Neural progenitor cell (in vitro differentiated cells): ENCODE results near the gene MED14. TPM values are rescaled to one million over a fixed set of nuclear protein-coding genes. Genes with fewer than 3 reads are reported as not detected.

ENCODE experiments used
- DNase-seq: peaks from one replicate; pipeline ENCODE4 v3.0.0-alpha.2; 2016; ENCODE audit warnings: low spot score
- H2AFZ ChIP-seq: fragments of 200-600 bp; sonication (generic); replicated peaks from 2 replicates; pipeline ENCODE4 v1.6.1; 2016; ENCODE audit warnings: antibody characterized with exemption
- H3F3A ChIP-seq: fragments of 200-600 bp; sonication (generic); 2 replicates; pipeline ENCODE4 v1.6.1; 2016; ENCODE audit warnings: antibody characterized with exemption, low read depth
- H3K27ac ChIP-seq: fragments of 200-600 bp; sonication (generic); 2 replicates; pipeline ENCODE4 v1.5.1; 2016; ENCODE audit warnings: mild to moderate bottlenecking
- H3K27me3 ChIP-seq: fragments of 200-600 bp; sonication (generic); 2 replicates; pipeline ENCODE4 v1.6.1; 2016; ENCODE audit warnings: mild to moderate bottlenecking, moderate library complexity
- H3K36me3 ChIP-seq: fragments of 200-600 bp; sonication (generic); 2 replicates; pipeline ENCODE4 v1.5.1; 2016
- H3K4me1 ChIP-seq: fragments of 200-600 bp; sonication (generic); 2 replicates; pipeline ENCODE4 v1.6.1; 2016; ENCODE audit warnings: mixed run types
- H3K4me2 ChIP-seq: fragments of 200-600 bp; sonication (generic); 2 replicates; pipeline ENCODE4 v1.6.1; 2016
- H3K4me3 ChIP-seq: fragments of 200-600 bp; sonication (generic); 2 replicates; pipeline ENCODE4 v1.5.1; 2016
- H3K79me2 ChIP-seq: fragments of 200-600 bp; sonication (generic); 2 replicates; pipeline ENCODE4 v1.6.1; 2016; ENCODE audit warnings: low read depth
- H3K9ac ChIP-seq: fragments of 200-600 bp; sonication (generic); 2 replicates; pipeline ENCODE4 v1.6.1; 2016
- H3K9me3 ChIP-seq: fragments of 200-600 bp; sonication (generic); 2 replicates; pipeline ENCODE4 v1.5.1; 2016; ENCODE audit warnings: low read depth
- H4K20me1 ChIP-seq: fragments of 200-600 bp; sonication (generic); 2 replicates; pipeline ENCODE4 v1.6.1; 2016; ENCODE audit warnings: low read depth
- H3K27ac Mint-ChIP-seq: 3 replicates; pipeline ENCODE4 v1.8.0; 2021; ENCODE audit warnings: mixed read lengths
- H3K27me3 Mint-ChIP-seq: 2 replicates; pipeline ENCODE4 v1.8.0; 2022; ENCODE audit warnings: low read depth, mild to moderate bottlenecking, inconsistent platforms, moderate library complexity, mixed read lengths; ENCODE audit not compliant: insufficient read depth
- H3K36me3 Mint-ChIP-seq: 3 replicates; pipeline ENCODE4 v1.8.0; 2021; ENCODE audit warnings: mixed read lengths
- H3K4me1 Mint-ChIP-seq: 3 replicates; pipeline ENCODE4 v1.8.0; 2021; ENCODE audit warnings: mixed read lengths
- H3K4me3 Mint-ChIP-seq: 3 replicates; pipeline ENCODE4 v1.8.0; 2021; ENCODE audit warnings: mild to moderate bottlenecking, moderate library complexity, mixed read lengths
- H3K9me3 Mint-ChIP-seq: 3 replicates; pipeline ENCODE4 v1.8.0; 2020; ENCODE audit warnings: mixed read lengths
- EZH2 ChIP-seq: fragments of 200-600 bp; sonication (generic); IDR thresholded peaks from 2 replicates; pipeline ENCODE4 v1.6.1; 2017; ENCODE audit warnings: antibody characterized with exemption, mild to moderate bottlenecking, moderate library complexity
- EZH2phosphoT487 ChIP-seq: fragments of 200-600 bp; sonication (generic); IDR thresholded peaks from 2 replicates; pipeline ENCODE4 v1.6.1; 2017; ENCODE audit warnings: antibody characterized with exemption
- total RNA-seq: library from RNA; depleted of rRNA; stranded (reverse); fragments of >200 nt; gene quantifications from 2 replicates; pipeline ENCODE4 v1.2.3, GENCODE V29; 2015; ENCODE audit warnings: low replicate concordance
- TF ChIP-seq, protein P1 (sequence below): fragments of 200-600 bp; sonication (generic); IDR thresholded peaks from 2 replicates; pipeline ENCODE4 v1.5.1; 2017; ENCODE audit warnings: antibody characterized with exemption, mild to moderate bottlenecking

The MED14 gene
- total RNA-seq, 1 donor from 2014 or later, result 56.4 TPM

DNA sequence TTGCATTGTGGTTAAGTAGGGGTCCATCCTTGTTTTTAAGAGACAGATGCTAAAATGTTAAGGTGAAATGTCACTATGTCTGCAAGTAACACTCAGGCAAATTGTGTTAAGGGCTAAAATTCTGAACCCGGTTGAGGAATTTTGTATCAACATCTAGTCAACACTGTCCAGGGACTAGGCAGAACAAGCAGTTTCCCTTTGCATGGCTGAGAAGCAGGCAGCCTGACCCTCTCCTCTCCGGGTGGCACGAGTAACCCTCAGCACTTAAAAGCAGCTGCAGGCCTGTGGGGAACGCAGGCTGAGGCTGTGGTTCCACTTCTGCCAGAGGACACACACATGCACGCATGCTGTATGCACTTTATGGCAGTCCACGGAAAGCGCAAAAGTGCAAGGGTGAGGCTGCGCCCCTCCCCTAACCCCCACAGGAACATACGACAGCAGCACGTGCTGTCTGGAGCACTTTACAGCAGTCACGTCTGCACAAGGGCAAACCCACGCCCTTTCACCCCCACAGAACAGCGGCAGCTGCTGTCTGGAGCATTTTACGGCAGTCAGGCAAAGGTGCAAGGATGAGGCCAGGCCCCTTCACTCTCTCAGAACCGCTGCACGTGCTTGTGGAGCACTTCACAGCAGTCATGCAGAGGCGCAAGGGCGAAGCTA, 112.7 kb downstream of the MED14 start:
- no peak overlapping the region for H3K4me2 ChIP-seq
- no peak overlapping the region for H3K4me3 ChIP-seq
- H3K9me3 ChIP-seq, result no peaks in the 10 kb centered on the region
- H3K4me1 ChIP-seq, result no peaks in the 10 kb centered on the region
- no peaks in the 10 kb centered on the region for H3K36me3 Mint-ChIP-seq
- H3K9ac ChIP-seq, result no peak overlapping the region
- no peaks in the 10 kb centered on the region for H3F3A ChIP-seq
- no peaks in the 10 kb centered on the region for H3K27me3 ChIP-seq
- H3K27ac Mint-ChIP-seq, result no peak overlapping the region
- DNase-seq, result no peak
- no peak overlapping the region for H3K4me3 Mint-ChIP-seq
- no peak overlapping the region for H3K27ac ChIP-seq
- peaks cover under 1% of the 10 kb centered on the region for H3K4me1 Mint-ChIP-seq
- H4K20me1 ChIP-seq, result no peaks in the 10 kb centered on the region
- no peaks in the 10 kb centered on the region for H3K36me3 ChIP-seq
- no peak overlapping the region for H2AFZ ChIP-seq
- no peaks in the 10 kb centered on the region for H3K79me2 ChIP-seq
- peaks cover 6% of the 10 kb centered on the region for H3K9me3 Mint-ChIP-seq
- TF ChIP-seq EZH2phosphoT487 (no peak), EZH2 (no peak)
- TF ChIP-seq, protein P1, sequence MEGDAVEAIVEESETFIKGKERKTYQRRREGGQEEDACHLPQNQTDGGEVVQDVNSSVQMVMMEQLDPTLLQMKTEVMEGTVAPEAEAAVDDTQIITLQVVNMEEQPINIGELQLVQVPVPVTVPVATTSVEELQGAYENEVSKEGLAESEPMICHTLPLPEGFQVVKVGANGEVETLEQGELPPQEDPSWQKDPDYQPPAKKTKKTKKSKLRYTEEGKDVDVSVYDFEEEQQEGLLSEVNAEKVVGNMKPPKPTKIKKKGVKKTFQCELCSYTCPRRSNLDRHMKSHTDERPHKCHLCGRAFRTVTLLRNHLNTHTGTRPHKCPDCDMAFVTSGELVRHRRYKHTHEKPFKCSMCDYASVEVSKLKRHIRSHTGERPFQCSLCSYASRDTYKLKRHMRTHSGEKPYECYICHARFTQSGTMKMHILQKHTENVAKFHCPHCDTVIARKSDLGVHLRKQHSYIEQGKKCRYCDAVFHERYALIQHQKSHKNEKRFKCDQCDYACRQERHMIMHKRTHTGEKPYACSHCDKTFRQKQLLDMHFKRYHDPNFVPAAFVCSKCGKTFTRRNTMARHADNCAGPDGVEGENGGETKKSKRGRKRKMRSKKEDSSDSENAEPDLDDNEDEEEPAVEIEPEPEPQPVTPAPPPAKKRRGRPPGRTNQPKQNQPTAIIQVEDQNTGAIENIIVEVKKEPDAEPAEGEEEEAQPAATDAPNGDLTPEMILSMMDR, result no peak
- H3K27me3 Mint-ChIP-seq, result peaks cover 2% of the 10 kb centered on the region

DNA sequence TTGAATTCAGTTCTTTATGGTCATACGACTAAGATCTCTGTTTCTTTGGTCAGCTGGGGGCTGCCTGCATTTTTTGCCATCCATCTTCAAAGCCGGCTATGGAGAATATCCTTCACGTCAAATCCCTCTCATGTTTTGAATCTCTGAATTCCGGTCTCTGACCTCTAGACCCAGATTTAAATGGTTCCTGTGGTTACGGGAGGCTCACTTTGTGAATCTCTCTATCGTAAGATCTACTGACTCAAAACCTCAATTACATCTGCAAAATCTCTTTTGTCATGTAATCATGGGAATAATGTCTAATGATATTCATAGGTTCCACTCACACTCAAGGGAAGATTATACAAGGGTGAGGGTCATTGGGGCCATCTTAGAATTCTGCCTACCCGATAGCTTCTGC, 117.8 kb downstream of the MED14 start:
- no peak for DNase-seq
- no peak overlapping the region for H3K4me3 Mint-ChIP-seq
- Histone ChIP-seq H3K9ac (no peak overlapping the region), H3K79me2 (no peaks in the 10 kb centered on the region), H4K20me1 (no peaks in the 10 kb centered on the region), H3K27me3 (no peaks in the 10 kb centered on the region), H3K9me3 (no peaks in the 10 kb centered on the region), H3K27ac (no peak overlapping the region), H2AFZ (no peak overlapping the region), H3K4me3 (no peak overlapping the region), H3F3A (peaks cover 8% of the 10 kb centered on the region), H3K4me1 (no peaks in the 10 kb centered on the region), H3K36me3 (no peaks in the 10 kb centered on the region), H3K4me2 (no peak overlapping the region)
- no peaks in the 10 kb centered on the region for H3K36me3 Mint-ChIP-seq
- peaks cover 5% of the 10 kb centered on the region for H3K4me1 Mint-ChIP-seq
- no peak overlapping the region for H3K27ac Mint-ChIP-seq
- TF ChIP-seq, protein P1, result no peak
- no peaks in the 10 kb centered on the region for H3K9me3 Mint-ChIP-seq
- H3K27me3 Mint-ChIP-seq, result no peaks in the 10 kb centered on the region

DNA sequence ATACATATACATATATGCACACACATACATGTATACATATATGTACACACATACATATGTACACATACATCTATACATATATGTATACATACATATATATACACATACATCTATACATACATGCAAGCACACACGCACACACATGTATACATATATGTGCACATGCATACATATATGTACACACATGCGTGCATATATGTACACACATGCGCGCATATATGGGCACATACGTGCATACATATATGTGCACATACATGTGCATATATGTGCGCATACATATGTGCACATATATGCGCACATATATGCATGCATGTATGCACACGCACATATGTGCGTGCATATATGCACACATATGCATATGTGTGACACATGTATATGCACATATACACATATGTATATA, 119.4 kb downstream of the MED14 start:
- Histone ChIP-seq H3K79me2 (no peaks in the 10 kb centered on the region), H2AFZ (no peak overlapping the region), H3K9me3 (no peaks in the 10 kb centered on the region), H3K9ac (no peak overlapping the region), H3F3A (peaks cover 8% of the 10 kb centered on the region), H3K27me3 (no peaks in the 10 kb centered on the region), H3K4me3 (no peak overlapping the region), H3K4me2 (no peak overlapping the region), H4K20me1 (no peaks in the 10 kb centered on the region), H3K4me1 (no peaks in the 10 kb centered on the region), H3K27ac (no peak overlapping the region), H3K36me3 (no peaks in the 10 kb centered on the region)
- no peaks in the 10 kb centered on the region for H3K27me3 Mint-ChIP-seq
- H3K36me3 Mint-ChIP-seq, result no peaks in the 10 kb centered on the region
- no peaks in the 10 kb centered on the region for H3K9me3 Mint-ChIP-seq
- DNase-seq, result no peak
- H3K4me3 Mint-ChIP-seq, result no peak overlapping the region
- peaks cover 5% of the 10 kb centered on the region for H3K4me1 Mint-ChIP-seq
- TF ChIP-seq EZH2phosphoT487, result no peak
- no peak for TF ChIP-seq EZH2
- TF ChIP-seq, protein P1, result no peak
- H3K27ac Mint-ChIP-seq, result no peak overlapping the region
